GM12878 (cell line): ENCODE data around the gene MACROD2.

Experiments
- CBX5 ChIP-seq: sonication (generic); IDR thresholded peaks from 2 replicates; pipeline ENCODE4 v1.6.1; 2016; ENCODE audit warnings: low read depth, moderate library complexity, mild to moderate bottlenecking, inconsistent platforms
- CREB1 ChIP-seq: IDR thresholded peaks from 2 replicates; pipeline ENCODE4 v1.6.1; 2012; ENCODE audit warnings: low read depth, mild to moderate bottlenecking, inconsistent platforms
- CTCF ChIP-seq, 3 experiments: IDR thresholded peaks in 2 of 3; conservative IDR thresholded peaks in 1 of 3; 2 replicates each; pipeline ENCODE4 v1.5.1; 2011; ENCODE audit warnings: low read depth in 3 of 3, low read length in 3 of 3, mild to moderate bottlenecking in 3 of 3, control low read depth in 2 of 3, moderate library complexity in 2 of 3, inconsistent platforms in 1 of 3, mixed read lengths in 1 of 3; ENCODE audit not compliant: control insufficient read depth in 2 of 3, insufficient read depth in 1 of 3; ENCODE audit errors: extremely low read depth in 1 of 3
- EGR1 ChIP-seq, 2 experiments: IDR thresholded peaks; 1 replicate in 1 of 2; 2 replicates in 1 of 2; pipeline ENCODE4 v1.6.1; 2011 to 2012; ENCODE audit warnings: low read depth in 2 of 2, low read length in 2 of 2, borderline replicate concordance in 1 of 2, mild to moderate bottlenecking in 1 of 2, moderate library complexity in 1 of 2
- EZH2 ChIP-seq: IDR thresholded peaks from 2 replicates; pipeline ENCODE4 v1.6.1; 2012; ENCODE audit warnings: low read depth, mild to moderate bottlenecking, control low read depth, inconsistent platforms, low read length, borderline replicate concordance; ENCODE audit not compliant: control insufficient read depth
- JUND ChIP-seq: IDR thresholded peaks from 2 replicates; pipeline ENCODE4 v1.6.1; 2012; ENCODE audit warnings: low read depth, mild to moderate bottlenecking, low read length, improper control_type of control experiment, moderate library complexity
- KDM1A ChIP-seq: fragments of 200-600 bp; sonication (generic); IDR thresholded peaks from 2 replicates; pipeline ENCODE4 v1.6.1; 2016; ENCODE audit warnings: borderline replicate concordance
- MYC ChIP-seq: IDR thresholded peaks from 2 replicates; pipeline ENCODE4 v1.6.1; 2011; ENCODE audit warnings: mild to moderate bottlenecking, low read length, moderate library complexity, inconsistent platforms; ENCODE audit not compliant: insufficient read depth, insufficient replicate concordance, insufficient read length, severe bottlenecking
- NR2C2 ChIP-seq: IDR thresholded peaks from 2 replicates; pipeline ENCODE4 v1.6.1; 2011; ENCODE audit warnings: borderline replicate concordance, low read depth; ENCODE audit not compliant: control insufficient read depth, insufficient read length
- POLR2A ChIP-seq: IDR thresholded peaks from 2 replicates; pipeline ENCODE4 v1.6.1; 2011; ENCODE audit warnings: low read depth, mild to moderate bottlenecking, low read length
- SMARCA5 ChIP-seq: fragments of 450-650 bp; IDR thresholded peaks from 2 replicates; pipeline ENCODE4 v1.6.1; 2017; ENCODE audit warnings: mild to moderate bottlenecking
- STAT3 ChIP-seq: IDR thresholded peaks from 2 replicates; pipeline ENCODE4 v1.6.1; 2011; ENCODE audit warnings: low read depth, low read length, improper control_type of control experiment
- WRNIP1 ChIP-seq: IDR thresholded peaks from 2 replicates; pipeline ENCODE4 v1.6.1; 2011; ENCODE audit warnings: low read depth, low read length, improper control_type of control experiment, borderline replicate concordance

- TF ChIP-seq CTCF (IDR thresholded peaks at IDR 0.05 in 2 of 3, conservative IDR thresholded peaks at IDR 0.05 in 1 of 3; ENCODE audit: control insufficient read depth in 2 of 3, extremely low read depth in 1 of 3, insufficient read depth in 1 of 3, low read depth in 3 of 3, low read length in 3 of 3) (no peak), POLR2A (no peak), CREB1 (no peak), EZH2 (no peak), WRNIP1 (no peak), STAT3 (no peak), MYC (no peak), NR2C2 (no peak), SMARCA5 (no peak), CBX5 (no peak), KDM1A (no peak), EGR1 (IDR thresholded peaks at IDR 0.05; ENCODE audit: borderline replicate concordance in 1 of 2, low read depth in 2 of 2, low read length in 2 of 2) (no peak), JUND (no peak)
Measured at GRCh38 chr20:16058268-16058667, 2063.0 kb downstream of the MACROD2 start.
